Measurements from ENCODE around the gene ADAT2.
A peak's percentile ranks its signal among the peaks of the same experiment; 100 is the strongest.

DNA sequence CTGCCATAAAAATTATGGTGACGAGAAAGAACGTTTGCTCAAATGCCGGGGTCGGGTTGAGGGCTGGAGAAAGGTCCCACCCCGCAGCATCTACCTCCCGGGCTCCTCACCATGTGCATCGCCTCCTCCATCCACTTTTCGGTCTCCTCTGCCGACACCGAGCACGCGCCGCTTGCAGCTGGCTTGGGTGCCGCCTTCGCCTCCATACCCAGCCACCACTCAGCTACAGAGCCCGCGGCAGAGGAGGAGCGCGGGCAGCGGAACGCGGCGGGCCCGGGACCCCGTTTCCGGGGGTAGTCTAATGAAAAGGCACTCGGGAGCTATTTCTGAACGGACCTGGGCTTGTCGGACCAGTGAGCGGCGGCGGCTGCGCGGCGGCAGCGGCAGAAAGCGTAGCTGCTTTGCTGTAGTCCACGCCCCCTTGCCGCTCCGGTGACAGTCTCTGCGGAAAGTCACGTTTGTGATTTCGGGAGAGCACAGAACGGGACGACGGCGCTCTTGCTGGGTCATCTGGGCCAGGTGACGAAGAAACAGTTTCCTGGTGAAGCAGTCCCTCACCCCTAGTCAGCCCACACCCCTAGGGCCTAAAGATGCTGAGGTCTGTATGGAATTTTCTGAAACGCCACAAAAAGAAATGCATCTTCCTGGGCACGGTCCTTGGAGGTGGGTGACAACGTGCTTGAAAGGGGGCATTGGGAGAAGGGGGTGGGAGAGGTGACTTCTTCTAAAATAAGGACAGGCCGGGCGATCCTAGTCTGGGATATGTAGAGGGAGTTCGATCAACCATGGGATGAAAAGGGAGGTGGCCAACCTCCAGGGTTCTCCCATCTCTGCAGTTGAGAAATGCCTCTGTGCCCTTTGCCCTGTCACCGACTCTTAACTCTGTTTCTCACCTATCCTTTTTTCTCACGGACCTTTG, at the start of gene ADAT2, which contains the start of gene PEX3:
- peak; percentile 74 for TF ChIP-seq POLR2A (IDR thresholded peaks at IDR 0.05; ENCODE audit: extremely low read depth, insufficient read length)
- no peak for TF ChIP-seq CTCF (IDR thresholded peaks at IDR 0.05; ENCODE audit: low read depth, low read length)
